HG03354 (cell line): ENCODE measurements around the gene YIPF3.

Source experiments
- ATAC-seq: cut with Tn5 transposase; IDR thresholded peaks from one replicate; pipeline ENCODE4 v1.9.1; 2021; ENCODE audit warnings: mild to moderate bottlenecking; ENCODE audit not compliant: unreplicated experiment, poor library complexity, severe bottlenecking

YIPF3 gene

DNA sequence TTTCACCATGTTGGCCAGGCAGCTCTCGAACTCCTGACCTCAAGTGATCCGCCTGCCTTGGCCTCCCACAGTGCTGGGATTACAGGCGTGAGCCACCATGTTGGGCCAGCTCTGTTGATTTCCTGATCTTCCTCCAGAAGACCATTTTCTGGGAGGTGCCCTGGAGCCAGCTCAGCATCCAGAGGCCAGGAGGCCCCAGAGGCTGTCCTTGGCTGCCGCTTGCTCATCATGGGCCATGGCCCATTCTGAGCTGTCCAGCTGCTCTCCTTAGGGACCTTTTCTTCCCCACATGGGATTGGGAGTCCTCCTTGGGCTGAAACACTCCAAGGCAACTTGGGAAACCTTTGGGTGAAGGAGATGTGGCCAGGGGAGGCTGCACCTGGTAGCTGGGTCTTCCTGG lies 22.0 kb downstream of the YIPF3 start:
- ATAC-seq: no peak

DNA sequence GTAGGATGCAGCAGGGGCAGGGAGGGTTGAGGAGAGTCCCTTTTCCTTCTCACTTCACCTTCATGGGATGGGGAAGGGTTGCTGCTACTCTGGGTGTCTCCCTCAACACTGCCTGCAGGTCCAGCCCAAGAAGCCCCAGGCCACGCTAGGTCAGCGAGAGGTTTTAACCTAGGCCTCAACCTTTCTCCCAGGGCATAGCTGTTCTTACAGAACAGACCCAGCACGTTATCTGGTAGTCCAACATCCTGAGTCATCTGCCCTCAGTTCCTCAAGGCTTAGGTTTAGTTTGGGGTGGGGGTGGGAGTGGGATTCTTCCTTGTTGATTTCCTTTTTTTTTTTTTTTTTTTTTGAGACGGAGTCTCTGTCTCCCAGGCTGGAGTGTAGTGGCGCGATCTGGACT lies 22.4 kb downstream of the YIPF3 start:
- no peak for ATAC-seq

DNA sequence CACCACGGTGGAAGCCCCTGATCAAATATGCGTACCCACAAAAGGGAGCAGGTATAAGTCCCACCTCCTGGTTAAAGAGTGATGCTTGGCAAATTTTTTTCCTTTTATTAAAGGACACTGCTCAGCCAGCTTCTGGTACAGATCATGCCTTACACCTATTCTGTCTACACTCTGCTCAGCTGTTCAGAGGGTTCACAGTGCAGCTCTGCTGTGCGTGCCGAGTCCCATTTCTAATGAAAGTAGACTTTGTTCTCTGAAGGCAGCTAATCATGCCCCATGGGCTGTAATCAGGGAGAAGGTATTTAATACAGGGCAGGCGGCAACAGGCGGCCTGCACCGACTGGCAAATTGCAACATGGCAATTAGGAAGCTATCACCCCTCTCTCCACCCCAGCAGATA lies 22.9 kb downstream of the YIPF3 start:
- no peak for ATAC-seq

GRCh38 chr6:43493230-43493629 lies 23.5 kb downstream of the YIPF3 start:
- ATAC-seq: no peak

- no peak for ATAC-seq
Measured at GRCh38 chr6:43492673-43493072, 24.1 kb downstream of the YIPF3 start.

GRCh38 chr6:43491750-43492661 lies 24.7 kb downstream of the YIPF3 start:
- ATAC-seq: no peak

DNA sequence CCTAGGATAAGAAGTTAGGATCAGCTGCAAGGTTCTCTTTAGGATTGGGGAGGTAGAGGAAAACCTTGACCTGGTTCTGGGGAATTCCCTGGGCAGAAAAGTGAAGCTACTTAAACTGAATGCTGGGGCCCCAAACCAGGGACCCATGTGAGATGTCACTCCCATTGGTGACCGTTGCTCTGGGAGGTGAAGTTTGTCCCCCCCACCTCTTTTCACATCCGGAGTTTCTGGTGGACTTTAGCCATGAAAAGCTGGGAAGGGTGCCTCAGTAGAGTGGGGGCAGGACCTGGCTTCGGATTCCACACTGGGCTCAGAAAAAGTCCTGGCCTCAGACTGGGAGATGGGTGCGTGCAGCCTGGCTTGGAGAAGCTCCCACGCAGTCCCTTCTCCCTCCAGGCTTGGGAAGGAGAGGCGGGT lies 26.2 kb downstream of the YIPF3 start:
- ATAC-seq: no peak

- no peak for ATAC-seq
Measured at GRCh38 chr6:43489277-43490072, 27.3 kb downstream of the YIPF3 start.

DNA sequence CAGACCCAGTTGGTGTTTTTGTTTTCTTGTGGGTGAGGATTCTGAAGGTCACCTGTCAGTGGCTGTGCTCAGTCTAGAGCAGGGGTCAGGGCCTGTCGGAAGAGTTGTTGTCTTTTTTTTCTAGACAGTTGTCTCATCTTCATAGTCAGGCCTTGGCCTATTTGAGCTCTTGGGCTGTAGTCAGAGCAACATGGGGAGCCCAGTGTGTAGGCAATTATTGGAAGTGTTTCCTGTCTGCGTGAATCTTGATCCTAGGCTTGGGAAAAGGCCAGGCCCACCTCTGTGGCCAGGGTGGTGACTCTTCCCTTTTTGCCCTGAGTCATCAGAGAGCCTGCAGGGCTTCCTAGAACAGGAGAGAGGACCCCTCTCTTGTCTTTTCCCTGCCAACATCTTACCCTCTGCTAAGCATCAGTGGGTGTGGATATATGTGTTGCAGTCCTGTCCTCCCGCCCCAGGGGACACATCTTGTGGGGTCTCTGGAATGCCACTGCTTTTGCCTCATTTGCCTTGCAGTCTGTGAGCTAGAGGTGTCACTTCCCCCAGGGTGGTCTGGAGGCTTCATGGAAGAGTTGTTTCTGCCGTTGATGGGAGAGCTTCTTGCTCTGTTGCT lies 28.0 kb downstream of the YIPF3 start:
- no peak for ATAC-seq

DNA sequence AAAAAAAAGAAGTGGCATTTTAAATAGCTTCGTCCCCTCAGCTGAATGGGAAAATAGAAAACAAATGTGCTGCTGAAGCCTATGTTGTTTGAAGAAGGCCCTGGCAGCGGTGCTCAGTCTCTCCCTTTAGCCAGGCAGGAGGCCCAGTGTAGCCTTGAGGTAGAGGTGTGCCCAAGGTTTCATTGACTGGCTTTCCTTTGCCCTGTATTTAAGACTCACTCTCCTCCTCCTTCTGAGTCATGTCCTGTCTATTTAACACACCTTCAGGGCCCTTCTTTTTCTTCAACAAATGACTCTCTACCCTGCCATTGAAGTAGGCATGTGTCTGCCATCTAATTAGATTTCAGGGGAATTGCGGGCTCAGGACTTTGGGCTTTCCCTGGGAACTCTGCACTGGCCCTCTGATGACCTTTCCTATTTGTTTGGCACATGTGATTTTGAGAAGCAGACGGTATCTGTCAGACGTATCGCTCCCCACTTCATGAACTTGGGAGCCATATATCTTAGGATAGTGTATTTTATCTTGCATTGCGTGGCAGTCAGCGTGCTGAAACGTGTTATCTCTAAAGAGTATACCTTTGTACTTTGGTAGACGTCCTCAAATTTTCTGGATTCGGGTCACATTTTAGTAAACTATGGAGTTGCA lies 35.0 kb downstream of the YIPF3 start:
- no peak for ATAC-seq

GRCh38 chr6:43481075-43481474 lies 35.7 kb downstream of the YIPF3 start:
- ATAC-seq: no peak

- ATAC-seq: peak; percentile 19
Measured at GRCh38 chr6:43478008-43478372, 38.7 kb downstream of the YIPF3 start.

DNA sequence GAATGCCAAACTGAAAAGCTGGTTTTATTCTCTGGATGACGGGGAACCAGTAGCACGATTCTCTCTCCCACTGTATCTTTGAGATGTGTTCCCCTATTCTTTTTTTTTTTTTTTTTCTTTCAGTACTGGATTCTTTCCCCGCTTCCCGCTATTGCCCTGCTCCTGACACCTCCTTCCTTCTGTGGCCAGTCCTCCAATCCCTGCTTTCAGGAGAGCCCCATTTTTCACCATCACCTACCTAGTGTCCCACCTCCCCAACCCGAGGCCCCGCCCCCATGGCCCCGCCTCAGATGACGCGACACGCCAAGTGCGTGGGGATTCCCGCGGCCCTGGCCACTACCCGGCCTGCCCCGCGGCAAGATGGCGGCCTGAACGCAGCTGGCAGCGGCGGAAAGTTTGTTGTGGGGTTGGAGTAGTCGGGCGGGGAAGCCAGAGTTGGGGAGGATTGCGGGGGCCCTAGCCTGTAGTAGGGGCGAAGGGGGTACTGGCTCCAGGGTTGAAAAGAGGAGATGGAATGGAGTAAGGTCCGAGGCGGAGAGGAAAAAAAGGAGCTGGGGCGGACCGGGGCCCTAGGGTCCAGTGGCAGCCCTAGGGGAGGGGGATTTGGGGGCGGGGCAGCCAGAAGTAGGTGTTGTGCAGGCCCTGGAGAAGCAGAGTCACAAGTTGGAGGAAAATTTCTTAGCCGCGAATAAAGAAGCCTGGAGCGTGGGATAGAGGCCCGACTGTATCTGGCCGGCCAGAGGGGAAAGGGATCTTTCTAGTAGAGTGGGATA lies 39.3 kb downstream of the YIPF3 start, which contains the start of gene TJAP1:
Gene TJAP1, plus strand, starts transcription at position 336 of the 773 bp plus-strand sequence. CDS start 21,432 bp downstream, outside the sequence.
- peak; percentile 91 for ATAC-seq

DNA sequence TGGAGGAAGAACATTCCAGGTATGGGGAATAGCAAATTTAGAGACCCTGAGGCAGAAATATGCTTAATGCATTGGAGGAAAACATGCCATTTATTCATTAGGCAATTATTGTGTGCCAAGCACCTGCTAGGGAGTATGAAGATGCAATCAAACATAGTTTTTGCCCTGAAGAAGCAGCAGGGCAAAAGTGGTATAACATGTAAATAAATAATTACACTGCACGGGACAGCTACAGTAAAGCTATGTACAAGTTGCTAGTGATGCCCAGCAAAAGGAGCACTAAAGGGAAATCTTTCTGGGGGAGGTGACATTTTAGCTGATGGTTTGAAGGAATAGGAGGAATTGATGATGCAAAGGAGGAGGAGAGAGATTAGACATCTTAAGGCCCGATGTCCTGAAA lies 40.0 kb downstream of the YIPF3 start:
- ATAC-seq: no peak

- ATAC-seq: no peak
Measured at GRCh38 chr6:43475516-43475915, 41.2 kb downstream of the YIPF3 start.

- no peak for ATAC-seq
Measured at GRCh38 chr6:43472515-43472914, 44.2 kb downstream of the YIPF3 start.

DNA sequence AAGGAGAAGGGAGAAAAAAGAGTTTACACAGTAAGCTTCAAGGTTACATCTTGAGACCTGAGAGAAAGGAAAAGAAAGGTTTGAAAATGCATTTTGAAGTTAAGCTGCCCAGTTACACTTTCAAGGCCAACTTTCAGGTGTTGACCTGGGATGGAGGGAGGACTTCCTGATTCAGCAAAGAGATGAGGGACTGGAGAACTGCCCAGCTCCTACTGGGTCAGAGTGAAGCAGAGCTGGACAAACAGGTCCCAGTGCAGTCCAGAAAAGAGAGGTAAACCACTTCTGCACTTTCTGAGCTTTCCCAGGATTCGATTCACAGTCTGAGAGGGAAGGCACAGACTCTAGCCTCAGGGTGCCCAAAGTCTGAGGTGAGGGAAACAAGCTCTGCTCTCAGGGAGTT lies 45.3 kb downstream of the YIPF3 start:
- no peak for ATAC-seq

DNA sequence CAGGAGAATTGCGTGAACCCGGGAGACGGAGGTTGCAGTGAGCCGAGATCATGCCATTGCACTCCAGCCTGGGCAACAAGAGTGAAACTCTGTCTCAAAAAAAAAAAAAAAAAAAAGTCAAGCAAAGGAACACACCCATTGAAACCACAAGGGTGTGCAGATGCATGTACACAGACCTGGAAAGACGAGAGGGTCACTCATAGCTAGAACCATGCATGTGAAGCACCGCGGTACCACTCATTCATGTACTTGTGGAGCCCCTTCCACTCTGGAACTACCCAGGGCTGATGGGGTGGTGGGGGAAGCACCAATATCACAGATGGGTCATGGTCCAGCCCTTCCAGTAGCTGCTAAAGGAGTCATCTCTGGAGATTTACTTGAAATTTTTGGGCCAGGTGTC lies 46.8 kb downstream of the YIPF3 start:
- ATAC-seq: no peak
